SK-N-SH (cell line): ENCODE data around the gene ZNF726. TPM values are rescaled to one million over a fixed set of nuclear protein-coding genes. Genes with fewer than 3 reads are reported as not detected.

Experiments used
- CTCF ChIA-PET: fragments of 300-600, 350-600 bp; formaldehyde crosslinking; extraction: SDS; loops from one replicate; lab custom pipeline; 2021; lab: Yijun Ruan, JAX
- POLR2A ChIA-PET: fragments of 350-600 bp; sonication (Branson Sonifier 250); formaldehyde crosslinking; extraction: SDS; loops from one replicate; lab custom pipeline; 2020; ENCODE audit warnings: antibody characterized with exemption, inconsistent platforms; lab: Yijun Ruan, JAX
- DNase-seq: peaks from one replicate; pipeline ENCODE4 v3.0.0; 2012
- H2AFZ ChIP-seq: fragments of 200-600 bp; sonication (generic); 2 replicates; pipeline ENCODE4 v1.8.1; 2016; ENCODE audit warnings: antibody characterized with exemption, mild to moderate bottlenecking, low read depth
- H3F3A ChIP-seq: fragments of 200-600 bp; sonication (generic); replicated peaks from 2 replicates; pipeline ENCODE3; 2016; ENCODE audit warnings: antibody characterized with exemption, mild to moderate bottlenecking; ENCODE audit not compliant: insufficient read depth
- H3K27ac ChIP-seq, 2 experiments: fragments of 200-500 bp in 1 of 2; fragments of 200-600 bp in 1 of 2; sonication (Bioruptor generic) in 1 of 2; sonication (generic), shearing (Covaris generic) in 1 of 2; 2 replicates each; pipeline versions ENCODE4 v1.5.1 to v1.6.1; 2014 to 2016; ENCODE audit warnings: low read depth in 2 of 2, inconsistent platforms in 1 of 2, low read length in 1 of 2, mild to moderate bottlenecking in 1 of 2, mixed read lengths in 1 of 2
- H3K27me3 ChIP-seq: fragments of 200-600 bp; sonication (generic), shearing (Covaris generic); 2 replicates; pipeline ENCODE4 v1.6.1; 2016; ENCODE audit warnings: mixed run types; ENCODE audit not compliant: insufficient read depth
- H3K36me3 ChIP-seq, 2 experiments: fragments of 200-500 bp in 1 of 2; fragments of 200-600 bp in 1 of 2; sonication (Bioruptor generic) in 1 of 2; sonication (generic) in 1 of 2; replicated peaks in 1 of 2; 2 replicates each; pipeline versions ENCODE3 to v1.5.1; 2014 to 2016; ENCODE audit warnings: low read length in 1 of 2, mild to moderate bottlenecking in 1 of 2; ENCODE audit not compliant: insufficient read depth in 2 of 2, control insufficient read depth in 1 of 2
- H3K4me1 ChIP-seq, 2 experiments: fragments of 200-500 bp in 1 of 2; fragments of 200-600 bp in 1 of 2; sonication (Bioruptor generic) in 1 of 2; sonication (generic), shearing (Covaris generic) in 1 of 2; 2 replicates each; pipeline versions ENCODE4 v1.5.1 to v1.6.1; 2014 to 2016; ENCODE audit warnings: low read depth in 1 of 2, low read length in 1 of 2, mixed run types in 1 of 2; ENCODE audit not compliant: insufficient read depth in 2 of 2, control insufficient read depth in 1 of 2
- H3K4me2 ChIP-seq: fragments of 200-600 bp; sonication (generic), shearing (Covaris generic); 2 replicates; pipeline ENCODE4 v1.6.1; 2017; ENCODE audit warnings: mixed run types
- H3K4me3 ChIP-seq, 2 experiments: fragments of 200-500 bp in 1 of 2; fragments of 200-600 bp in 1 of 2; sonication (Bioruptor generic) in 1 of 2; sonication (generic), shearing (Covaris generic) in 1 of 2; 2 replicates each; pipeline versions ENCODE4 v1.5.1 to v1.8.1; 2014 to 2016; ENCODE audit warnings: low read depth in 2 of 2, inconsistent platforms in 1 of 2, low read length in 1 of 2, mild to moderate bottlenecking in 1 of 2, mixed read lengths in 1 of 2, moderate library complexity in 1 of 2
- H3K79me2 ChIP-seq: fragments of 200-600 bp; sonication (generic); 2 replicates; pipeline ENCODE4 v1.8.1; 2017; ENCODE audit warnings: mild to moderate bottlenecking; ENCODE audit not compliant: insufficient read depth
- H3K9ac ChIP-seq: fragments of 200-600 bp; sonication (generic); 2 replicates; pipeline ENCODE4 v1.6.1; 2017; ENCODE audit warnings: mixed run types
- H3K9me2 ChIP-seq: fragments of 200-600 bp; sonication (generic); 2 replicates; pipeline ENCODE4 v1.6.1; 2017; ENCODE audit warnings: mixed run types
- H3K9me3 ChIP-seq: fragments of 200-600 bp; sonication (generic); 2 replicates; pipeline ENCODE4 v1.6.1; 2017; ENCODE audit warnings: mixed run types, mild to moderate bottlenecking, moderate library complexity
- H4K20me1 ChIP-seq: fragments of 200-600 bp; sonication (generic); 2 replicates; pipeline ENCODE4 v1.6.1; 2017; ENCODE audit warnings: mild to moderate bottlenecking, mixed run types; ENCODE audit not compliant: insufficient read depth
- CHD2 ChIP-seq: fragments of 150-350 bp; IDR thresholded peaks from 2 replicates; pipeline ENCODE4 v1.6.1; 2018; ENCODE audit warnings: low read length; ENCODE audit not compliant: partially characterized antibody
- ELF1 ChIP-seq: IDR thresholded peaks from 2 replicates; pipeline ENCODE4 v1.4.0; 2012
- EP300 ChIP-seq, 2 experiments: IDR thresholded peaks; 2 replicates each; pipeline versions ENCODE4 v1.4.0 to v1.6.1; 2012; ENCODE audit warnings: borderline replicate concordance in 1 of 2, low read depth in 1 of 2, low read length in 1 of 2
- FOSL2 ChIP-seq: IDR thresholded peaks from 2 replicates; pipeline ENCODE4 v1.4.0; 2012; ENCODE audit warnings: low read depth, mild to moderate bottlenecking, moderate library complexity, borderline replicate concordance
- GABPA ChIP-seq: IDR thresholded peaks from 2 replicates; pipeline ENCODE4 v1.4.0; 2012; ENCODE audit warnings: low read depth, mild to moderate bottlenecking
- JUND ChIP-seq: IDR thresholded peaks from 2 replicates; pipeline ENCODE4 v1.4.0; 2012
- MXI1 ChIP-seq: IDR thresholded peaks from 2 replicates; pipeline ENCODE4 v1.6.1; 2012; ENCODE audit warnings: mild to moderate bottlenecking, low read depth, low read length, improper control_type of control experiment
- NRF1 ChIP-seq: IDR thresholded peaks from 2 replicates; pipeline ENCODE4 v1.6.1; 2012; ENCODE audit warnings: low read depth, mild to moderate bottlenecking, low read length
- POLR2AphosphoS5 ChIP-seq: IDR thresholded peaks from 2 replicates; pipeline ENCODE4 v1.6.1; 2012; ENCODE audit warnings: low read depth, low read length
- RAD21 ChIP-seq: IDR thresholded peaks from 2 replicates; pipeline ENCODE4 v1.6.1; 2012; ENCODE audit warnings: mild to moderate bottlenecking, low read length
- RXRA ChIP-seq: IDR thresholded peaks from 2 replicates; pipeline ENCODE4 v1.4.0; 2012; ENCODE audit warnings: low read depth, mild to moderate bottlenecking, borderline replicate concordance
- SIN3A ChIP-seq: IDR thresholded peaks from 2 replicates; pipeline ENCODE4 v1.6.1; 2012; ENCODE audit warnings: low read depth, mild to moderate bottlenecking, low read length, moderate library complexity, borderline replicate concordance
- SMC3 ChIP-seq: IDR thresholded peaks from 2 replicates; pipeline ENCODE4 v1.6.1; 2012; ENCODE audit warnings: low read depth, low read length, improper control_type of control experiment
- YY1 ChIP-seq: IDR thresholded peaks from 2 replicates; pipeline ENCODE4 v1.4.0; 2012; ENCODE audit warnings: low read depth, mild to moderate bottlenecking
- WGBS: methylation state at CpG from one replicate; pipeline ENCODE4 v1.1.6; 2017; ENCODE audit warnings: low lambda C conversion rate; 5-methylcytosine and 5-hydroxymethylcytosine counted together
- polyA plus RNA-seq, 3 experiments: library from polyadenylated mRNA; depleted of rRNA; stranded (reverse); fragments of >200 nt; gene quantifications; 2 replicates each; pipeline ENCODE4 v1.2.3, GENCODE V29; 2012
- TF ChIP-seq, protein P1 (sequence below): IDR thresholded peaks from 2 replicates; pipeline ENCODE4 v1.6.1; 2012; ENCODE audit warnings: mild to moderate bottlenecking, low read depth, low read length, moderate library complexity
- TF ChIP-seq, protein P2 (sequence below): fragments of 200-600 bp; sonication (generic); IDR thresholded peaks from 2 replicates; pipeline ENCODE4 v1.6.1; 2017; ENCODE audit warnings: antibody characterized with exemption, mild to moderate bottlenecking, moderate library complexity

The ZNF726 gene
- polyA plus RNA-seq, 1 of the 3 experiments (the other 2 are of a cell fraction), result 3.4 TPM

DNA sequence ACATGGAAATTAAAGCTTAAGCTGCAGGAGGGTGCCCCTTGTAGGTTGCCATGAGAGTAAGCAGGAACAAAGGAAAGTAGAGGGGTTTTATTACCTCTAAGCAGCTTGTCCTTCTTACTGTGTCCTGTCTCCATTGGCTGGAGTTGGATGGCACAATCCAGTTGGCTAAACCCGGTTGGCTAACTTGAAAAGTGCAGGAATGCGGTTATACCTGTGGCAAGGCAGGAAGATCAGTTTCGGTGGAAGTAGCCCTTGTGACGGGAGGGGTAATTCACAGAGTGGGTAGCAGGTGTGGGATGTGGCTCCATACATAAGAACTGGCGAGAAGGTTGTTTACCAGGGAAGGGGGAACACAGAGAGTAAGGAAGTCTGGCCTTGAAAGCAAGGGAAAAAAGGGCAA lies 3.2 kb downstream of the ZNF726 start:
- TF ChIP-seq ELF1 (no peak), GABPA (no peak), JUND (no peak), POLR2AphosphoS5 (no peak), SMC3 (no peak), SIN3A (no peak), FOSL2 (no peak), YY1 (no peak), EP300 (IDR thresholded peaks at IDR 0.05; ENCODE audit: borderline replicate concordance in 1 of 2, low read depth in 1 of 2, low read length in 1 of 2) (no peak), CHD2 (no peak), MXI1 (no peak), NRF1 (no peak), RAD21 (no peak), RXRA (no peak)
- TF ChIP-seq, protein P1, sequence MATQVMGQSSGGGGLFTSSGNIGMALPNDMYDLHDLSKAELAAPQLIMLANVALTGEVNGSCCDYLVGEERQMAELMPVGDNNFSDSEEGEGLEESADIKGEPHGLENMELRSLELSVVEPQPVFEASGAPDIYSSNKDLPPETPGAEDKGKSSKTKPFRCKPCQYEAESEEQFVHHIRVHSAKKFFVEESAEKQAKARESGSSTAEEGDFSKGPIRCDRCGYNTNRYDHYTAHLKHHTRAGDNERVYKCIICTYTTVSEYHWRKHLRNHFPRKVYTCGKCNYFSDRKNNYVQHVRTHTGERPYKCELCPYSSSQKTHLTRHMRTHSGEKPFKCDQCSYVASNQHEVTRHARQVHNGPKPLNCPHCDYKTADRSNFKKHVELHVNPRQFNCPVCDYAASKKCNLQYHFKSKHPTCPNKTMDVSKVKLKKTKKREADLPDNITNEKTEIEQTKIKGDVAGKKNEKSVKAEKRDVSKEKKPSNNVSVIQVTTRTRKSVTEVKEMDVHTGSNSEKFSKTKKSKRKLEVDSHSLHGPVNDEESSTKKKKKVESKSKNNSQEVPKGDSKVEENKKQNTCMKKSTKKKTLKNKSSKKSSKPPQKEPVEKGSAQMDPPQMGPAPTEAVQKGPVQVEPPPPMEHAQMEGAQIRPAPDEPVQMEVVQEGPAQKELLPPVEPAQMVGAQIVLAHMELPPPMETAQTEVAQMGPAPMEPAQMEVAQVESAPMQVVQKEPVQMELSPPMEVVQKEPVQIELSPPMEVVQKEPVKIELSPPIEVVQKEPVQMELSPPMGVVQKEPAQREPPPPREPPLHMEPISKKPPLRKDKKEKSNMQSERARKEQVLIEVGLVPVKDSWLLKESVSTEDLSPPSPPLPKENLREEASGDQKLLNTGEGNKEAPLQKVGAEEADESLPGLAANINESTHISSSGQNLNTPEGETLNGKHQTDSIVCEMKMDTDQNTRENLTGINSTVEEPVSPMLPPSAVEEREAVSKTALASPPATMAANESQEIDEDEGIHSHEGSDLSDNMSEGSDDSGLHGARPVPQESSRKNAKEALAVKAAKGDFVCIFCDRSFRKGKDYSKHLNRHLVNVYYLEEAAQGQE, result no peak
- TF ChIP-seq, protein P2, sequence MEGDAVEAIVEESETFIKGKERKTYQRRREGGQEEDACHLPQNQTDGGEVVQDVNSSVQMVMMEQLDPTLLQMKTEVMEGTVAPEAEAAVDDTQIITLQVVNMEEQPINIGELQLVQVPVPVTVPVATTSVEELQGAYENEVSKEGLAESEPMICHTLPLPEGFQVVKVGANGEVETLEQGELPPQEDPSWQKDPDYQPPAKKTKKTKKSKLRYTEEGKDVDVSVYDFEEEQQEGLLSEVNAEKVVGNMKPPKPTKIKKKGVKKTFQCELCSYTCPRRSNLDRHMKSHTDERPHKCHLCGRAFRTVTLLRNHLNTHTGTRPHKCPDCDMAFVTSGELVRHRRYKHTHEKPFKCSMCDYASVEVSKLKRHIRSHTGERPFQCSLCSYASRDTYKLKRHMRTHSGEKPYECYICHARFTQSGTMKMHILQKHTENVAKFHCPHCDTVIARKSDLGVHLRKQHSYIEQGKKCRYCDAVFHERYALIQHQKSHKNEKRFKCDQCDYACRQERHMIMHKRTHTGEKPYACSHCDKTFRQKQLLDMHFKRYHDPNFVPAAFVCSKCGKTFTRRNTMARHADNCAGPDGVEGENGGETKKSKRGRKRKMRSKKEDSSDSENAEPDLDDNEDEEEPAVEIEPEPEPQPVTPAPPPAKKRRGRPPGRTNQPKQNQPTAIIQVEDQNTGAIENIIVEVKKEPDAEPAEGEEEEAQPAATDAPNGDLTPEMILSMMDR, result no peak
- TF ChIP-seq, all 33 proteins: peak for 0
- DNase-seq, result no peak
- H3K27me3 ChIP-seq, result no peaks in the 10 kb centered on the region
- H3K79me2 ChIP-seq, result peaks cover 31% of the 10 kb centered on the region
- 78% methylated on average over 5 of the region's 5 CpGs for WGBS
- peaks cover 4 to 30% of the 10 kb centered on the region in 2 experiments for H3K36me3 ChIP-seq
- H4K20me1 ChIP-seq, result no peaks in the 10 kb centered on the region
- H3K4me2 ChIP-seq, result no peak overlapping the region
- no peak overlapping the region for H2AFZ ChIP-seq
- H3K9ac ChIP-seq, result no peak overlapping the region
- POLR2A ChIA-PET, result no interaction called here
- H3K4me1 ChIP-seq, result peaks cover 0 to 3% of the 10 kb centered on the region in 2 experiments; a peak in 1 of 4 replicates
- no peak overlapping the region for H3K27ac ChIP-seq
- no peaks in the 10 kb centered on the region for H3K9me2 ChIP-seq
- no peaks in the 10 kb centered on the region for H3F3A ChIP-seq
- CTCF ChIA-PET, result no interaction called here
- no peaks in the 10 kb centered on the region for H3K9me3 ChIP-seq
- H3K4me3 ChIP-seq, result no peak overlapping the region
